Right lung (tissue), 5 donors: ENCODE results near the gene PILRA. TPM values are rescaled to one million over a fixed set of nuclear protein-coding genes. Genes with fewer than 3 reads are reported as not detected.
"Not testable (repeated sequence)": the region's sequence is repeated elsewhere in the genome, so short reads cannot be mapped to it uniquely, and the experiment has no call there.

Experiments used
- DNase-seq, 2 donors: peaks; one replicate each; pipeline ENCODE4 v3.0.0-alpha.2; 2013
- polyA plus RNA-seq, 5 donors: library from polyadenylated mRNA; unstranded; fragments of 120-200 nt; gene quantifications; one replicate each; pipeline versions ENCODE4 v1.2.1 to v1.2.3, GENCODE V29; 2013; ENCODE audit warnings: inconsistent platforms in 1 of 5, low replicate concordance in 1 of 5; ENCODE audit not compliant: insufficient read length in 5 of 5, insufficient read depth in 1 of 5

PILRA gene
- polyA plus RNA-seq, 5 donors = 3.2 to 6.3 (median 6.1) TPM

DNA sequence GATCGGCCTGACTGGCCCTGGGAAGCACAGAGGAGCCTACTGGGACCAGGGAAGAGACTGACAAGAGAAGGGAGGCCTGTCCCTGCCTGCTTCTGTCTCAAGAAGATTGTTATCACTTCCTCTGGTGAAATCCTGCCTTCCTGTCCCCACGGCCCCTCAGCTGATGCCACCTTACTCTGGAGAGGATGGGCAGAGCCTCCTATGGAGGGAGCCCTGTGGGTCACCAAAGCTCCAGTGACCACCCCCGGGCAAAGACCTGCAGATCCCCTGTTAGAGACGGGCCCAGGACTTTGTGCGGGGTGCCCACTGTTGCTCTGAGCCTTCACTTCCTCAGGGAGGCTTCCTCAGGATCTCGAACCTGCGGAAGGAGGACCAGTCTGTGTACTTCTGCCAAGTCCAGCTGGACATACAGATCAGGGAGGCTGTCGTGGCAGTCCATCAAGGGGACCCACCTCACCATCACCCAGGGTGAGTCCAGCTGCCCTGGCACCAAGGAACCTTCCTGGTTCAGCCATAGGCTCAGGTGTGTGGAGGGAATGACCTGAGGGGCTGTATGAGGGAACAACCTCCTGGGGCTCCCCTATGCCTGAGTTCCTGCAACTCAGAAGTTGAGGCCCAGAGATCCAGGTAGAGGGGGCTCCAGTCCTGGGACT lies 16.7 kb upstream of the PILRA start:
- DNase-seq = no peak

DNA sequence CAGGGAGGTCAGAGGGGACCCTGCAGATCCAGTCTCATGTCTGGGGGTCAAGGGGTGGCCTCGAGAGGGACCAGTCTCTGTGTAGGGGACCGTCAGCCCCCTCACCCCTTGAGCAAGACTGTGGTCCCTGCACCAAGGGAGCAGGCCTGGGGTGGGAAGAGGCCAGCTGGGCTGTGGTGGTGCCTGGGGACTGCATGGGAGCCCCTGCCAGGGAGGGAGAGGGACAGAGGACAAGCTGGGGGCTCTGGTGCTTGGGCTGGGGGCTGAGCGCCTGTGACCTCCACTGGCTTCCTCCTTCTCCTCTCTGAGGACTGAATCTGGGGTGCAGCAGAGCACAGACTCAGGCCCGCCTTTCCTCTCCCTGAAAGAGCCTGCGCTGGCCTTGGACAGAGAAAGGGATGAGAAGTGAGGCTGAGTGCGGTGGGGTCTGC lies 16.1 kb upstream of the PILRA start:
- no peak for DNase-seq

DNA sequence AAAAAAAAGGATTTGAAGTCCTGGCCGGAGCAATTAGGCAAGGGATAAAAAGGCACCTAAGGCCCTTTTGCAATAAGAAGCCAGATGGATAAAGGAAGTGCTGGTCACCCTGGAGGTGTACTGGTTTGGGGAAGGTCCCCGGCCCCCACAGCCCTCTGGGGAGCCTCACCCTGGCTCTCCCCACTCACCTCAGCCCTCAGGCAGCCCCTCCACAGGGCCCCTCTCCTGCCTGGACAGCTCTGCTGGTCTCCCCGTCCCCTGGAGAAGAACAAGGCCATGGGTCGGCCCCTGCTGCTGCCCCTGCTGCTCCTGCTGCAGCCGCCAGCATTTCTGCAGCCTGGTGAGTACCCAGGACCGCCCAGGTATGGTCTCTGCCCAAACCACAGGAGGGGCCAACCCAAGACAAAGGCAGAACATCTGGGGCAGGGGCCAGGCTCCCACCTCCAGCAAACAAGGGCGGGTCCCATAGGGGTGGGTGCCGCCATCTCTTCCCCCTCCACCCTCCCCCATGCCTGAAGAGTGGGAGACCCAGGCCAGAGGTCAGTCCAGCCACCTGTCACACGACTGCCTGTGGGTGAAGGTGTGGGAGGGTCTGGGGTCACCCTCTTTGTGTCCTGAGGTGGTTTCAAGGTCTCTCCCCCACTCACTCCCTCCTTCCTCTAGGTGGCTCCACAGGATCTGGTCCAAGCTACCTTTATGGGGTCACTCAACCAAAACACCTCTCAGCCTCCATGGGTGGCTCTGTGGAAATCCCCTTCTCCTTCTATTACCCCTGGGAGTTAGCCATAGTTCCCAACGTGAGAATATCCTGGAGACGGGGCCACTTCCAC lies 15.0 kb upstream of the PILRA start, which contains the start of gene PILRB:
PILRB (plus strand) TSS at position 91 of the 830 bp plus-strand sequence; CDS start at position 277, 186 bp downstream.
- DNase-seq = no peak

DNA sequence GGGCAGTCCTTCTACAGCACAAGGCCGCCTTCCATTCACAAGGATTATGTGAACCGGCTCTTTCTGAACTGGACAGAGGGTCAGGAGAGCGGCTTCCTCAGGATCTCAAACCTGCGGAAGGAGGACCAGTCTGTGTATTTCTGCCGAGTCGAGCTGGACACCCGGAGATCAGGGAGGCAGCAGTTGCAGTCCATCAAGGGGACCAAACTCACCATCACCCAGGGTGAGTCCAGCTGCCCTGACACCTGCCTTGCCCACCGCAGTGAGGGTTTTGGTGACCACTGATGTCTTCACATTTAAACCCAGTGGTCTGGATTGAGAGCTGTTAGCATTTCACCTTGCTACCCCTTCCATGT lies 14.5 kb upstream of the PILRA start:
- no peak for DNase-seq

DNA sequence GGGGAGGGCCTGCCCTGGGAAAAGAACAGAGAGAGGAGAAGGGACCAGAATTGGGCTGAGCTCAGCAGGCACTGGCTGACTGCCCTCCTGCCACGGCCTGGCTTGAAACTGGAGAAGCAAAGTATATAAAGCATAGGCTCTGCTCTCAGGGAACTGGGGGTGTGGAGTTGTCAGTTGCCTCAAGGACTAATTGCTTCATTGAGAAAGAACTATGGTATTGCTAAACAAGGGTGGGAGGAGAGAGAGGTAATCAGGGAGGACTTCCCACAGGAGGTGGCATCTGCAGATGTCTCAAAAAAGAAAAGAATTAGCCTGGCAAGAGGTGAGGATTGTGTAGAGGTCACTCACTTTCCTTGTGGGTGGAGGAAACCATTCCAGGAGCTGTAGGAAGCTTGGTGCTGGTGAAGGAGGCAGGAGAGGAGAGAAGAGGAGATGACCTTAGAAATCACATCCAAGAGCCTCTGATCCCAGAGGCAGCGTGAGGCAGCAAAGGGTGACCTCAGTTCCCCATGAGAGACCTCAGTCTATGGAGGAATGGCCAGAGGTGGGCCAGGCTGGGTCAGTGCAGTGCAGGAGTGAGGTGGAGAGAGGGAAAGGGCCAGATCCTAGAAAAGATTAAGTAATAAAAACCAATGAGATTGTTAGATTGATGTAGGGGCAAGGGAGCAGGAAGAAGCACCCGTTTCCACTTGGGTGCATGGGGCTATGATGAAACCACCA lies 13.0 kb upstream of the PILRA start:
- no peak for DNase-seq

DNA sequence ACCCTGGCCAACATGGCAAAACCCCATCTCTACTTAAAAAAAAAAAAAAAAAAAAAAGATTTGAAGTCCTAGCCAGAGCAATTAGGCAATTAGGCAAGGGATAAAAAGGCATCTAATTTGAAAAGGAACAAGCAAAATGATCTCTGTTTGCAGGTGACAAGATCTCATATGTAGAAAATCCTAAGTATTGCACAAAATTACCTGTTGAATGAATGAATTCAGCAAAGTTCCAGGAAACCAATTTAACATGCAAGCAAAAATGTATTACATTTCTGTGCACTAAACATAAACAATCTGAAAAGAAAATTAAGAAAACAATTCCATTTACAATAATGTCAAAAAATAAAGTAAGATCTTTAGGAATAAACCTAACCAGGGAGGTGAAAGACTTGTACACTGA lies 10.2 kb upstream of the PILRA start:
- DNase-seq = no peak

DNA sequence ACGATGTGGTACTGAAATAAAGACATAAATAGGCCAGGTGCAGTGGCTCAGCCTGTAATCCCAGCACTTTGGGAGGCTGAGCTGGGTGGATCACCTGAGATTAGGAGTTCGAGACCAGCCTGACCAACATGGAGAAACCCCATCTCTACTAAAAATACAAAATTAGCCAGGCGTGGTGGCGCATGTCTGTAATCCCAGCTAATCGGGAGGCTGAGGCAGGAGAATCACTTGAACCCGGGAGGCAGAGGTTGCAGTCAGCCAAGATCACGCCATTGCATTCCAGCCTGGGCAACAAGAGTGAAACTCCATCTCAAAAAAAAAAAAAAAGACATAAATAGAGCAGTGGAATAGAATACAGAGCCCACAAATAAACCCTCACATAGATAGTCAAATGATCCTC lies 9.5 kb upstream of the PILRA start:
- DNase-seq = not testable (repeated sequence)

DNA sequence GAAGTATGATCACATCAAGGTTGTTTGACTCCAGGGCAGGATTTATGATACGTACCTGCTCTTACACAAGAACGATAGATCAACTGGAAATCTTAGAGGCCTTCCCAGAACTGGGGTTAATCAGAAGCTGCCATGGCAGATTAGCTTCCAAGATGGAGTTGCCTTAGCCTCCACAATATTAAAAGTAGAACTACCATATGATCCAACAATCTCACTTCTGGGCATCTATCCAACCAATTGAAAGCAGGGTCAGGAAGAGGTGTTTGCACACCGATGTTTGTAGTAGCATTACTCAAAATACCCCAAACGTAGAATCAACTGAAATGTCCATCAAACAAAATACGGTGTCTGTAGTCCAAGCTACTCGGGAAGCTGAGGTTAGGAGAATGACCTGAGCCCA lies 8.8 kb upstream of the PILRA start:
- no peak for DNase-seq

DNA sequence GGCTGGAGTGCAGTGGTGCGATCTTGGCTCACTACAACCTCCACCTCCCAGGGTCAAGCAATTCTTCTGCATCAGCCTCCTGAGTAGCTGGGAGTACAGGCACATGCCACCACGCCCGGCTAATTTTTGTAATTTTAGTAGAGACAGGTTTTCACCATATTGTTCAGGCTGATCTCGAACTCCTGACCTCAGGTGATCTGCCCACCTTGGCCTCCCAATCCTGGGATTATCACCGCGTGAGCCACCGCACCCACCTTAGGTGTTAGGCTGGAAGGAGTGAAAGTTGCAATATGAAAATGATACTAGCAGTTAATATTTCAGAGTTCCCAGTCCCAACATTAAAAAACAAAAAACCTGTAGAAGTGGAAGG lies 7.3 kb upstream of the PILRA start:
- not testable (repeated sequence) for DNase-seq

DNA sequence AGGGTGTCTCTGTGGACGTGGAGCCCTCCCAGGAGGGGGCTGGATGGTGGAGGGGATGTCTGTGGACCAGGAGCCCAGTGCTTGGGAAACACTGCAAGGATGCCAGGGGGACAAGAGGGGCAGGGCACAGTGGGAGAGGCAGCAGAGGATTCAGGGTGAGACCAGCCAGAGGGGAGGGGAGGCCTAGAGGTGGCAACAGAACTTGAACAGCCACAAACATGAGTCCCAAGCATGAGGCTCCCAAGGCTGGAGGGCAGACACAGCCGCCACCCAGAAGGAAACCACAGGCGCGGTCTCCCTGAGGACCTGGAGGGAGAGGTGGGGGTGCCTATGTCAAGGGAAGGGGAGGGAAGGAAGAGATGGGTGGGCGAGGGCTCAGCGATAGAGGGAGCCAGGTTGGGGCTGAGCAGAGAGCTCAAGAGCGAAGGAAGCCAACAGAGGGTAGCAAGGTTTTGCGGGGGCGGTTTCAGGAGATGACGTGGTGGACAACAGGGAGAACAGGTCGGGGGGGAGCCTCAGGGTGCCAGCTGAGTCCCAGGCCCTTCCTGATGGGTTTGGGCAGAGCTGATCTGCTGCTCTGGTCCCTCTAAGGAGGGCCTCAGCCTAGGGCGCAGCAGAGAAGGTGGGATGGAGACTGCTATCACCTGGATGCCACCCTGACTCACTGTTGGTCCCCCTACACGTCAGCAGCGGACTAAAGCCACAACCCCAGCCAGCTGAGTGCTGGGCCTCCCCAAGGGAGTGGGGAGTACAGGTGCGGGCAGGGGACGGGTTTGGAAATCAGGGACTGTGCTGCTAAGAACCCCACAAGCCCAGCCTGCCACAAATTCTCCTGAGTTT lies 6.7 kb upstream of the PILRA start:
- DNase-seq = no peak

DNA sequence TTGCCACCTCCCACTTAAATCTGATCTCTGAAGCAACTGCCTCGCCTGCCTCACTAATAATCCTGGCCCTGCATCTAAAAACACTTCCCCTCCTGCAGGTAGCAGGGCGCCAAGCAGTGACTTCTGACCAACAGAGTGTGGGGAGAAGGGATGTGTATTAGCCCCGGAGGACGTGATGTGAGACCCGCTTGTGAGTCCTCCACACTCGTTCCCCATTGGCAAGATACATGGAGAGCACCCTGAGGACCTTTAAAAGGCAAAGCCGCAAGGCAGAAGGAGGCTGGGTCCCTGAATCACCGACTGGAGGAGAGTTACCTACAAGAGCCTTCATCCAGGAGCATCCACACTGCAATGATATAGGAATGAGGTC lies 6.1 kb upstream of the PILRA start:
- no peak for DNase-seq

DNA sequence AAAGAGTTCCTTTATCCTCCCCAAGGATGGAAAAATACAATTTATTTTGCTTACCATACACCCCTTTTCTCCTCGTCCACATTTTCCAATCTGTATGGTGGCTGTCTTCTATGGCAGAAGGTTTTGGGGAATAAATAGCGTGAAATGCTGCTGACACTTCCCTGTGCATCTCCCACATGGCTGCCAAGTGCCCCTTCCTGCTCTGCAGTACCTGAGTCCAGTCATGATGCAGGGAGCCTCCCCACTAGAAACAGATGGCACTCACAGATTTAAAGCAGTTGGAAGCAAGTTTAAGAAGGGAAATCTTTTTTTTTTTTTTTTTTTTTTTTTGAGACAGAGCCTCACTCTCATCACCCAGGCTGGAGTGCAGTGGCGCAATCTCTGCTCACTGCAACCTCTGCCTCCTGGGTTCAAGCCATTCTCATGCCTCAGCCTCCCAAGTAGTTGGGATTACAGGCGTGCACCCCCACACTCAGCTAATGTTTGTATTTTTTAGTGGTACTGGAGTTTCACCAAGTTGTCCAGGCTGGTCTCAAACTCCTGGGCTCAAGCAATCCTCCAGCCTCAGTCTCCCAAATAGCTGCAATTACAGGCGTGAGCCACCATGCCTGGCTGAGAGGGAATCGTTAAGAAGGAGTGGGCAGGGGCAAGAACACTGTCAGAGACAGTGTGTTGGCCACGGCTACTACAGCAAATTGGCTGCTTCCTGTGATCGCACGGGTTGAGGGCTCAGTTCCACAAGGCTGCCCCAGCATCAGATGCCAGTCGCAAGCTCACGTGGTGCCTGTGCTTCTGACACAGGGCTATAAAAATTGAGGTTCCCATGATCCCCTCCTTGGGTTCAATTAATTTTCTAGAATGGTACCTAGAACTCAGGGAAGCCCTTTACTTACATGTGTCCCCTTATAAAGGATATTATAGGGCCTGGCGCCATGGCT lies 5.3 kb upstream of the PILRA start:
- DNase-seq = no peak

DNA sequence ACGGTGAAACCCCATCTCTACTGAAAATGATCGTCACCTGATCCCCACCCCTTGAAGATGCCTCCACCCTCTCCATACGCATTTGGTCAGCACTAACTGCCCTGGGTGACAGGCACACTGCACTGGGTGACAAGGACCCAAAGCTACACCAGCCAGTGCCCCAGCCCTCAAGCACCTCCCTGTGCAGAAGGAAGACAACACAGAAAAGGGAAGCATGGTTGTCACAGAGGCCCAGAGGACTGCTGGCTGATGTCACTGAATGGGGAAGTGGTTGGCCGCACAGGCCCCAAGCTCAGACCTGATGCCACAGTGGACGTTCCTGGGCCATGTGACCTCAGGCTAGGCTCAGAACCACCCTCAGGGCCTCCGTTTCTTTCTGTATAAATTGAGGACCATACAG lies 4.2 kb upstream of the PILRA start:
- peak in 1 of 2 donors; percentile 17 for DNase-seq

DNA sequence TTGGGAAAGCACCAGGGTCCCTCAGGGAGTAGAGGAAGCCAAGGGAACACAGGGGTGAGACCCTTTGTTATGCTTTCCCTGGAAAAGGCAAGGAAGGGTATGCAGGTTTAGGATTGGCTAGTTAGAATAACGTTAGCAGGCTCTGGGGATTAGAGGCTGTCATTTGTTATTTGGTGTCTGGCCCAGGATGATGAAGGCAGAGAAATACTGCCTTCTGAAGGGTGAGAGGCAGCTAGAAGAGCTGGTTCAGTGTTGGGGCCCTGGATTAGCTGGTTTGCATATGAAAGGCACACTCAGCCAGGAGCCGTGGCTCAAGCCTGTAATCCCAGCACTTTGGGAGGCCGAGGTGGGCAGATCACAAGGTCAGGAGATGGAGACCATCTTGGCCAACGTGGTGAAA lies 3.0 kb upstream of the PILRA start:
- no peak for DNase-seq

DNA sequence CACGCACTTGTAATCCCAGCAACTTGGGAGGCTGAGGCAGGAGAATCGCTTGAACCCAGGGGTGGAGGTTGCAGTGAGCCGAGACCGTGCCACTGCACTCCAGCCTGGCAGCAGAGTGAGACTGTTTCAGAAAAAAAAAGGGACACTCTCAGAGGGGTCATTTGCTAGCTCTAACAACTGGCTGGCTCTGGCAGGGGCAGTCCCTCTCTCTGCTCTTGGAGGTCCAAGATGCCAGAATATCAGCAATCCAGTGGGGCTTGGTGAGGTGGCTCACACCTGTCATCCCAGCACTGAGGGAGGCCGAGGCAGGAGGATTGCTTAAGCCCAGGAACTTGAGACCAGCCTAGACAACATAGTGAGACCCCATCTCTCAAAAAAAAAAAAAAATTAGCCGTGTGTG lies 2.5 kb upstream of the PILRA start:
- DNase-seq = no peak

DNA sequence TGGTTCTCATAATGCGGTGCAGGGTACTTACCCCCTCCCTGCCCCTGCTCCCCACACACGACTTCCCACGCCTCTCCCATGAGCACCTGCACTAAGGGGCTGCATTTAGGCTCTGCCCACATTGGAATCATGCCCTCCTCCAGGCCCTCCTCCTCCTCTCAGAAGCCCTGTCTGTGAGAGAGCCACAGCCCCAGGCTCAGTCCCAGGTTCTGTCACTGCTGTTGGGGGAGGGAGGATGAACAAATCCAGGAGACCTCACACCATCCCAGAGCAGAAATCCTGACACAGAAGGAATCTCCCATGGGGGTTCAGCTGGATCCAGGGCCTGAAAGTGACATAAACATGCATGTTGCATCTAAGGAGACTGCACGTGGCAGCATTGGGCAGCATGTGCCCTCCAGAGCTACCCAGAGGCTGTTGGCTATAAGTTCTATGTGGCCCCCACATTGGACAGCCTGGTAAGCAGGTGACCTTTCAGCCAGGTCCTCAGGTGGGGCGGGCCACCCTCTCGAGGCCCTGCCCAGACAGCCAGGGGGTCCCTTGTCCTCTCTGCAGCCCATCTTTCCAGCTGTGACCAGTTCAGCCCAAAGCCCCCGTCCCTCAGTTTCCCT lies 1.6 kb upstream of the PILRA start:
- no peak for DNase-seq

DNA sequence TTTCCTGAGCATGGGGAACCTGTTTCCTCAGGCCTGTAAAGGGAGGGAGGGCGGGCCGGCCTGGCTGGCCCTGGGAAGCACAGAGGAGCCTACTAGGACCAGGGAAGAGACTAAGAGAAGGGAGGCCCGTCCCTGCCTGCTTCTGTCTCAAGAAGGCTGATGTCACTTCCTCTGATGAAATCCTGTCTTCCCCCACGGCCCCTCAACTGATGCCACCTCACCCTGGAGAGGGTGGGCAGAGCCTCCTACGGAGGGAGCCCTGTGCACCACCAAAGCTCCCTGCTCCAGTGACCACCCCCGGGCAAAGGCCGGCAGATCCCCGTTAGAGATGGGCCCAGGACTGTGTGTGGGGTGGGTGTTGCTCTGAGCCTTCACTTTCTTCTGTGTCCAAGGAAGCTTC lies 1.0 kb upstream of the PILRA start:
- no peak for DNase-seq

DNA sequence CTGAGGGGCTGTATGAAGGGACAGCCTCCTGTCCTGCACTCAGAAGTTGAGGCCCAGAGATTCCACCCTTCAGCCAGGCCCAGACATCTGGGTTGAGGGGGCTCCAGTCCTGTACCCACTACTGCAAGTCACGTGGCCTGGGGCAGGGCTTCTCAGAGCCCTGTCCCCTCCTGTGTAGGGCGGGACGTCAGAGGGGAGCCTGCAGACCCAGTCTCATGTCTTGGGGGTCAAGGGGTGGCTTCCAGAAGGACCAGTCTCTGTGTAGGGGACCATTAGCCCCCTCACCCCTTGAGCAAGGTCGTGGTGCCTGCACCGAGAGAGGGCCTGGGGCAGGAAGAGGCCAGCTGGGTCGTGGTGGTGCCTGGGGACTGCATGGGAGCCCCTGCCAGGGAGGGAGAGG lies 593 bp upstream of the PILRA start:
- DNase-seq = no peak

DNA sequence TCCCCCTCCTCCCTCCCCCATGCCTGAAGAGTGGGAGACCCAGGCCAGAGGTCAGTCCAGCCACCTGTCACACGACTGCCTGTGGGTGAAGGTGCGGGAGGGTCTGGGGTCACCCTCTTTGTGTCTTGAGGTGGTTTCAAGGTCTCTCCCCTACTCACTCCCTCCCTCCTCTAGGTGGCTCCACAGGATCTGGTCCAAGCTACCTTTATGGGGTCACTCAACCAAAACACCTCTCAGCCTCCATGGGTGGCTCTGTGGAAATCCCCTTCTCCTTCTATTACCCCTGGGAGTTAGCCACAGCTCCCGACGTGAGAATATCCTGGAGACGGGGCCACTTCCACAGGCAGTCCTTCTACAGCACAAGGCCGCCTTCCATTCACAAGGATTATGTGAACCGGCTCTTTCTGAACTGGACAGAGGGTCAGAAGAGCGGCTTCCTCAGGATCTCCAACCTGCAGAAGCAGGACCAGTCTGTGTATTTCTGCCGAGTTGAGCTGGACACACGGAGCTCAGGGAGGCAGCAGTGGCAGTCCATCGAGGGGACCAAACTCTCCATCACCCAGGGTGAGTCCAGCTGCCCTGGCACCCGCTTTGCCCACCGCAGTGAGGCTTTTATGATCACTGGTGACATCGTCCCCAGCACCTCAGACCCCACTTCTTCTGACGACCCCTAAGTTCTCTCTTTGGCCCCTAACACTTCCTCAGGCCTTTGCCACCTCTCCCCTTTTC lies 747 bp downstream of the PILRA start:
- DNase-seq = not testable (repeated sequence)

DNA sequence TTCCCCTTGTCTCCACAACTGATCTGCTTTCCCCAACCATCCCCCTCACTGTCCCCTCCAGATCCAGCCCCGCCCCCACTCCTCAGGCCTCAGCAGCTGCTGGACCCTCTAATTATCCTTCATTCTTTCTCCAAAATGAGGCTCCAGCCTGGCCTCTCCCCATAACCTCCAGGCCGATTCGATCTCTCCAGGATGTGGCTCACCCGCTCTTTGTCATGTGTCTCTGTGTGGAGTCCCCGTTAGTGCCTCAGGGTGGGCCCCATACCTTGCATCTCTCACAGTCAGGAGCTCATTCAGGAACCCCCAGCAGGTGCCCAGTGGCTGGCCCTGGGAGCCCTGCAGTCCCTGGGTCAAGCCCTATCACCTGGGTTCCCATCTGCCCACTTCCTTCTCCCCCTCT lies 1.3 kb downstream of the PILRA start:
- no peak for DNase-seq
